DMS153 treated with DMSO at 0.1 percent for 48 hours (cell line): ENCODE data around the gene TPD52L2.

Experiments used
- DNase-seq: peaks from one replicate; lab custom pipeline; 2025; ENCODE audit not compliant: unreplicated experiment; lab: John Stamatoyannopoulos, UW

The TPD52L2 gene

DNA sequence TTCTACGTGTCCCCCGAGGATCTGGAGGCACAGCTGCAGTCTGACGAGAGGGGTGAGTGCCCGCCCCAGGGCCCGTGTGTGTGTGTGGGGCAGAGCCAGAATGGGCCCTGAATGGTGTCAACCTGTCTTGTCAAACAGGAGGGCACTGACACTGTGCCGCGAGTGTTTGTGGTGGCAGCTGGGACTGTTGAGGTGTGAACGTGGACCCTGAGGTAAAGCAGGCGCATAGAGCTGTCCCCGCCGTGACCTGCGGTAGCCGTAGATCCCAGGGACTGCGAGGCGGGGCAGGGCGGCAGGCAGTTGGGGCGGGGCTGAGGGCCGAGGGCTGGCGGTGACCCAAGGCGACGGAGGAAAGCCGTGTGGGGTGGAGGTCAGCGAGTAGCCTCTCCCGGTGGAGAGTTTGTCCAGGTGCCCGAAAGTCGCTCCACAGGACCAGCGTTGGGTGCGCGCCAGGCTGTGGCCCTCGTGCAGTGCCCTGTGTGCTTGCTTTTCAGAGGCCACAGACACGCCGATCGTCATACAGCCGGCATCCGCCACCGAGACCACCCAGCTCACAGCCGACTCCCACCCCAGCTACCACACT, 66.0 kb downstream of the TPD52L2 start:
- DNase-seq = no peak

- DNase-seq = no peak
Observed at GRCh38 chr20:63931735-63932134, 66.7 kb downstream of the TPD52L2 start.

GRCh38 chr20:63932606-63933160, 67.6 kb downstream of the TPD52L2 start:
- no peak for DNase-seq

- no peak for DNase-seq
Observed at GRCh38 chr20:63933646-63934045, 68.6 kb downstream of the TPD52L2 start.

- no peak for DNase-seq
Observed at GRCh38 chr20:63934271-63935068, 69.4 kb downstream of the TPD52L2 start.

DNA sequence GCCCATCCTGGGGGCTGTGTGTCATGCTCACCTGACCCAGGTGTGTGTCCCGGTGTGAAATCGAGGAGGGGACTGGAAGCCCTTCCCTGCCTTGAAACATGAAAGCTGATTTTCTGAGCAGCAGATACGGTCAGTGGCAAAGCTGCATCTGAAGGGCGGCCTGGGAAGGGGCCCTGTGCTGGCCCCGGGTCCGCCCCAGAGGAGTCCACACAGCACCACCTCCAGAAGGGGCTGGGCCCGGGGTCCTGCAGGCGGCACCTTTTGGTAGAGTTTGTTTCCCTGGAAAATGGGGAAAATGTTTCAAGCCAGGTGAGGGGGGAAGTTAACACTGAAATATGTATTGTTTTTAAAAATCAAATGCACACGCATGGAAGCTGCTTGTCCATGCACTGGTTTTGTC, 70.4 kb downstream of the TPD52L2 start:
- no peak for DNase-seq

- no peak for DNase-seq
Observed at GRCh38 chr20:63937596-63937995, 72.5 kb downstream of the TPD52L2 start.

GRCh38 chr20:63939061-63939935, 74.2 kb downstream of the TPD52L2 start:
- no peak for DNase-seq

GRCh38 chr20:63940071-63940471, 75.0 kb downstream of the TPD52L2 start:
- no peak for DNase-seq

DNA sequence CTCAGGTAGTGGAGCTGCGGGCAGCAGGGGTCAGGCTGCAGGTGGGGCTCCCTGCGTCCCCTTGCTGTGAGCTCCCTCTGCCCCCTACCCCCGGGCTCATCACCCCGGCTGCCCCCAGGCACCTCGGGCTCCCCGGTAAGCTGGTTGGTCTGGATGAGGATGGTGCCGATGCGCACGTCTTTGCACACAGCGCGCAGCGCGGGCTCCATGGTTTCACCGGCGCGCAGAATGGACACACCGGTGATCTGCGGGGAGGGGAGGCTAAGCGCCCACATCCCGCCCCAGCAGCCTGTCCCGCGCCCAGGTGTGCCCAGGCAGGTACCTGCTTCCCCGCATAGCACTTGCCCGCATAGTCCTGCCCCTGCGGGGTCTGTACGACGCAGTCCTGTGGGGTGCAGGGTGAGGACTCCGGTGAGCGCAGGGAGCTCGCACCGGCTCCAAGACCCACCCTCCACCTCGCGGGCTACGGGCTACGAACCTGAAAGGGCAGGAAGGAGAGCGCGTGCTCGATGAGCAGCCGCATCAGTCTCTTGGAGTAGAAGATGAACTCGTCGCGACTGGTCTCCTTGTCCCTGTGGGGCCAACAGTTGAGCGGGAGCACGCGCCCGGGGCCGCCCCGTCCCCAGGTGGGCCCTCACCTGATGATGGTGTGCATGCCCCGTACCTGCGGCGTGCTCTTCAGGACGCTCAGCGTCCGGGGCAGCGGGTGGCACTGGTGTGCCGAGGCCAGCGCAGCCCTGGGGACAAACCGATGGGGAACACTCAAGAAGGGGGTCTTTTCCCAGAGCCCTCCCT, 75.6 kb downstream of the TPD52L2 start:
- DNase-seq = no peak
